ENCODE results near the gene WNT3.
"Not testable (repeated sequence)": the region's sequence is repeated elsewhere in the genome, so short reads cannot be mapped to it uniquely, and the experiment has no call there.

Gene WNT3

GRCh38 chr17:46812624-46813318 is 5.7 kb downstream of the WNT3 start:
- no peak for DNase-seq (ENCODE audit: low read depth)

GRCh38 chr17:46811978-46812583 is 6.4 kb downstream of the WNT3 start:
- no peak for DNase-seq (ENCODE audit: low read depth)

- DNase-seq (ENCODE audit: low read depth), result no peak
Measured at GRCh38 chr17:46810837-46811236, 7.7 kb downstream of the WNT3 start.

DNA sequence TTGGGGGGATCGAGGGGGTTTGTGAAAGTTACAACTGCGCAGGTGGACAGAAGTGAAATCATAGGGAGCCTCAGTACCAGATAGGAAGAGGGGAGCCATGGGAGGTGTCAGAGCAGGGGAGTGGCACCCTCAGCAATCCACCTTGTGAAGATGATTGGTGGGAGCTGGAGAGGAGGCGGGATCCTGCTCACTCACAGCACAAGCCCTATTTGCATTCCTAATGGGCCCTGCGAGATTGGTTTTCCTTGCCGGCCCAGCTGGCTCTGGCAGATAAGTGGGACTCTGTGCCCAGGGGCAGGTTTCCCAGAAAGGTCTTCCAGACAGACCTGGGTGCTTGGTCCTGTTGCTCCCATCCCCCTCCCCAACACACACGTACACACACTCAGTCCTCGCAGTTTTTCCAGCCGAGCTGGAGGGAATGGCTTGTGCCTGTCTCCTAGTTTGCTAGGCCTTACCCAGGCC is 9.4 kb downstream of the WNT3 start:
- no peak for DNase-seq (ENCODE audit: low read depth)

DNA sequence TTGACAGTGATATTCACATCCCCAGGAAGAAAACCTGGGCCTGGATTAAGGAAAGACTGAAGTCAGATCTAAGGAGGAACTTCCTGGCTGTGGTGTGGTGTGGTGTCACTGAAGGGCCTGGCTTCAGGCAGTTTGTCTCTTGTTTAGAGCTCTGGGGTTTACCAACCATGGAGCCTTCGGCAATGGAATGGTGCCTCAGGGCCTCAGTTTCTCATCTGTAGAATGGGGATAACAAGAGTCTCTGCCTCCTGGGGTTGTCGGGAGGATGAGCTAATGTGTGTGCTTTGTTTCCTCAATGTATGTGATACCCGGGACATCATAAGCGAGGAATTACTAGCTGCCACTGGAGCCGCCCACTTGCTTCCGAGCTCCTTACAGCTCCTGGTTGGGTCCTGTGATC is 12.7 kb downstream of the WNT3 start:
- DNase-seq (ENCODE audit: low read depth), result no peak

DNA sequence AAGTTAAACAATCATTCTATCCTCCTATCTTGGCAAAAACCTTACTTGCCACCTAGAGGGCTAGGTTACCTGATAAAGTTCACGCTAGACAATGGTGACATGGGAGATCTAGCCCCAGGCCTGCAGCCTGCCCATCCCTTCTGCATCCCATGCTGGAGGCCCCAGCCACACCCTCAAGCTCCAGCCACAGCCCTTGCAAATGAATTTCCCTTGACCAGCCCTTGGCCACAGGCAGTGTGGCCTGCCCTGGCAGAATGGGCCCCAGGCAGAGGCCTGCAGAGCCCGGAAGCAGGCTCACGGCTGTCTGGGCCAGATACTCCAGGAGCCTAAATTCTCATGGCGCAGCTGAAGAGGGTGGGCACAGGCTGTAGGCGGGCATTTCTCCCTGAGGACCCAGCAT is 14.9 kb downstream of the WNT3 start:
- no peak for DNase-seq (ENCODE audit: low read depth)

DNA sequence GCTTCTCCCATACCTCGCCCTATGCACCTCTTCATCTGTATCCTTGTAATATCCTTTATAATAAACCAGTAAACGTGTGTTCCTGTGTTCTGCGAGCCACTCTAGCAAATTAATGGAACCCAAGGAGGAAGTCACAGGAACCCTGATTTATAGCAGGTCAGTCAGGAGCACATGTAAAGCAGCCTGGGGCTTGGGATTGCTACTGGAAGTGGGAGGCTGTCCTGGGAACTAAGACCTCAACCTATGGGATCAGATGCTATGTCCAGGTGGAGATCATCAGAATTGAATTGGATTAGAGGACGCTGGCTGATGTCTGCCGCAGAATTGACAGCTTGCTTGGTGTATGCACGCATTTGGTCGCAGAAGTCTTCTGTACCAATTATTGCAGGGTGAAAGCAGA is 15.7 kb downstream of the WNT3 start:
- no peak for DNase-seq (ENCODE audit: low read depth)

DNA sequence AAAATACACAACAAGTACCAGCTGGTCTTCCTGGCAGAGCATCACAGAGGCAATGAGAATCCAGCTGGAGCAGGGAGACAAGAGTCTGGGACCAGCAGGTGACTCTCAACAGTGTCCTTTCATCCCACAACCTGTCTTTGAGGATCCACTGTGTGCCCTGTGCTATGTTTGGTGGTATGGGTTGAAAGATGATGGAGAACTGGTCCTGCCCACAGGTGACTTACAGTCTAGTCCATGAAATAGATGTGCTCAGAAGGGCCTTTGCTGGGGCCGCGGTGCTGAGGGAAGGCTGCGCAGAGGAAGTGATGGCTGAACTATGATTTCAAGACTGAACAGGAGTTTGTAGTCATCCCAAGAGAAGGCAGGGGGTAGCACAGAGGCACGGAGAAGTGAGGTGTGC is 17.9 kb downstream of the WNT3 start:
- no peak for DNase-seq (ENCODE audit: low read depth)

- no peak for DNase-seq (ENCODE audit: low read depth)
Measured at GRCh38 chr17:46796956-46797530, 21.4 kb downstream of the WNT3 start.

GRCh38 chr17:46796524-46796923 is 22.0 kb downstream of the WNT3 start:
- no peak for DNase-seq (ENCODE audit: low read depth)

DNA sequence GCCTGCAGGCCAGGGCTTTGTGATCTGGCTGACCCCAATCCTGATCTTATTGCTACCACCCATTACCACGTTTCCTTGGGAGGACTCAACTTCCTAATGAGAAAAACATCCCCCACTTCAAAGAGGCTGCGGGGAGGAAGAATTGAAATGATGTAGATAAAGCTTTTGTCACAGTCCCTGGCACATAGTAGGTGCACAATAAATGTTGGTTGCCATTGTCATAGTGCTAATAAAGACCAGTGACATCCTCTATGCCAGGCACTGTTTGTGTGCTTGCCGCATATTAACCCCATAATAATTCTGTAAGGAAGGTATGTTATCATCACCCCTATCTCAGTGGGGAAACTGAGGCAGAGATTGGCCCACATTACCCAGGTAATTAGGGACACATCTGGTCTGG is 22.4 kb downstream of the WNT3 start:
- DNase-seq (ENCODE audit: low read depth), result no peak

DNA sequence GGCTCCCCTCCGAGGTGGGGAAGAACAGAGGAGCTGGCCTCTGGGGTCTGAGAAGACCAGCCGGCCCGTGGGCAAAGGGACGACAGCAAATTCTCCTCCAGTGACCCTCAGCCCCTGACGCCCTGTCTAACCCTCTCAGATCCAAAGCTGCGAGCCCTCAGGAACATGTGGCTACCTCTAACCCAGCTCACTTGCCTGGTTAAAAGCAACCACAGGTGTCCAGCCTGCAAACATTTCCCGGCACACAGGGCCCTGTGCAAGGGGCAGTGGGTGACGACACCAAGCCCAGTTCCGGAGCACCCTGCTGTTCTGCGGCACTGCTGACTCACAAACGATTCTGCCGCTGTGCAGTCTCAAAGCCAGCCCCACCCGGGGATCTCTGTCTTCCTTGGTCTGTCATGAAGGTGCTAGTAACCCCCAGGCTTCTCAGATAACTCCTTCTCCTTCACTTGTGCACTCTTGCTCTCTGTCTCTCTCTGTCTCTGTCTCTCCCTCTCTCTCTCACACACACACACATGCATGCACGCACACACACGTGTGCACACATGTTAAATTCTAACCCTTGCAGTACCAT is 23.0 kb downstream of the WNT3 start:
- no peak for DNase-seq (ENCODE audit: low read depth)

GRCh38 chr17:46794318-46794717 is 24.2 kb downstream of the WNT3 start:
- DNase-seq (ENCODE audit: low read depth), result no peak

DNA sequence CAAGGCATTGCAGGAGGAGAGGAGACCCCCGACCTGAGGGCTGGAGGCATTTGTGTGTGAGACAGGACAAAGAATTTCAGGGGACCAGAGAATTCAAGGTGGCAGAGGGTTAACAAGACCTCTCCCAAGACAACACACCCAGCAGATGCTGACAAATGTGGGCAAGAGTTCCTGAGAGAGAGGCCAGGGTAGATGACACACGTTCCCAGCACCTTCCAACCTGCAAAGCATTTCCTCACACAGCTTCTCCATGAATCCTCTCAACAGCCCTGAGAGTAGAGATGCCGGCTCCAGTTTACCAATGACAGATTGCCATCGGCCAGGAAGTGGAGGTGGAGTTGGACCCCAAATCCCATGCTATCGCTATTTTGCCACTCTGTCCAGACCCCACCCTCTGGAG is 25.0 kb downstream of the WNT3 start:
- DNase-seq (ENCODE audit: low read depth), result no peak

DNA sequence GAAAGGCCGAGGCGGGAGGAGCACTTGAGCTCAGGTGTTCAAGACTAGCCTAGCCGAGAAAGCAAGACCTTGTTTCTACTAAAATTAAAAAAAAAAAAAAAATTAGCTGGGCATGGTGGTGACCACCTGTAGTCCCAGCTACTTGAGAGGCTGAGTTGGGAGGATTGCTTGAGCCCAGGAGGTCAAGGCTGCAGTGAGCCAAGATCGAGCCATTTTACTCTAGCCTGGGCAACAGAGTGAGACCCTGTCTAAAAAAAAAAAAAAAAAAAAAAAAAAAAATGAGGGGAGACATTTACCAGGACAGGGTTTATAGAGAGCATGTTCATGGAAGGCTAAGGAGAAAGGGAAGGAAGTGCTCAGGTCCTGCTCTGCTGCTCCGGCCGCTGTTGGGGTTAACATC is 25.5 kb downstream of the WNT3 start:
- not testable (repeated sequence) for DNase-seq (ENCODE audit: low read depth)

GRCh38 chr17:46792071-46792470 is 26.4 kb downstream of the WNT3 start:
- no peak for DNase-seq (ENCODE audit: low read depth)

DNA sequence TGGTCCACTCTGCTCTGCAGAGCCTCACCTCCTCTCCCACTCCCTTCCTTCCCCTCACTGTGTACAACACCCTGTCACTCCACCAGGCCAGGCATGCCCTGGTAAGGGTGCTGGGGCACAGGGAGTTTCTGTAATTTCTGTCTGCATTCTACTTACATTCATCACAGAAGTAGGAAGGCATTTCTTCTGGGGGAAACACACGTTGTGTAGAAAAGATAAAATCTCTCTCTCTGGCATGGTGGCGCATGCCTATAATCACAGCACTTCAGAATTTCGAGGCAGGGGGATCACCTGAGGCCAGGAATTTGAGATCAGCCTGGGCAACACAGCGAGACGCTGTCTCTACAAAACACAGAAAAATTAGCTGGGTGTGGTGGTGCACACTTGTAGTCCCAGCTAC is 27.0 kb downstream of the WNT3 start:
- no peak for DNase-seq (ENCODE audit: low read depth)

DNA sequence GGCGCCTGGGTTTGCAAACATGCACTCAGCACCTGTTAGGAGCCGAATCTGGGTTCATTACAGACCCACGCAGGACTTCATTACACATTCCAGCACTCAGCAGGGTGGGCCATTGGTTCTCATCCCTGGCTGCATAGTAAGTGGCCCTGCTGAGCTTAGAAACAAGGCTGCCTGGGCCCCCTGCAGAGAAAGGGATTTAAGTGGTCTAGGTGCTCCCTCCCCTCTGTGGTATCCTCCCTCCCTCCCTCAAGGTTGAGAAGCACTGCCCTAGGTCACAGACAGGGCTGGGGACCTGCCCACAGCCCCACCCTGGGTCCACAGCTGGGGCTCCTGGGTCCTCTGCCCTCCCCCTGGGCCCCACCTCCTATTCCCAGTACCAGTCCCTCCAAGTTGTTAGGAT is 28.3 kb downstream of the WNT3 start:
- no peak for DNase-seq (ENCODE audit: low read depth)

- DNase-seq (ENCODE audit: low read depth), result no peak
Measured at GRCh38 chr17:46789610-46790009, 28.9 kb downstream of the WNT3 start.

GRCh38 chr17:46788796-46789195 is 29.7 kb downstream of the WNT3 start:
- DNase-seq (ENCODE audit: low read depth), result no peak

DNA sequence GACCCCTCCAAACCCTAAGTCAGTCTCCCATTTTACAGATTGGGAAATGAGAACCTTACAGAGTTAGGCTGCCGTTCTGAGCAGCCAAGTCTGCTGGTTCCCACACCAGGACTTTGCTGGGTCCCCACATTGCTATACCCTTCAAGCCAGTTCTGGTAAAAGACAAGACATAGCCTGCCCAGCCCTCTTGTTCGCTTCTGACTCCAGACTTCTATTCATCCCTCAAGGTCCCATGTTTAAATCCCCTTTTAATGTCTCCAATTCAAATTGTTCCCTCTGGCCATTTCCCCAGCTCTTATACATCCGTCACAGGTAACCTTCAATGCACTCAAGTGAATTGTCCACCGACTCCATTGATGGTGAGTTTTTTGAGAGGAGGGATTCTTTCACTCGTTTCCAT is 30.2 kb downstream of the WNT3 start:
- no peak for DNase-seq (ENCODE audit: low read depth)

- no peak for DNase-seq (ENCODE audit: low read depth)
Measured at GRCh38 chr17:46787478-46787877, 31.0 kb downstream of the WNT3 start.

- DNase-seq (ENCODE audit: low read depth), result no peak
Measured at GRCh38 chr17:46785696-46786095, 32.8 kb downstream of the WNT3 start.

Measured in activated gamma-delta T cell treated with anti-CD3 and anti-CD28 coated beads, Interleukin-2, amount 50 U/mL, for 16 hours (primary cell).